Osteocyte (in vitro differentiated cells): ENCODE data around the gene VAPA. TPM values are rescaled to one million over a fixed set of nuclear protein-coding genes. Genes with fewer than 3 reads are reported as not detected.

Source experiments
- DNase-seq: peaks from one replicate; pipeline ENCODE4 v3.0.0; 2021; ENCODE audit warnings: mixed read lengths; ENCODE audit not compliant: unreplicated experiment; ENCODE audit errors: extremely low spot score
- H3K27ac Mint-ChIP-seq: one replicate; pipeline ENCODE4 v1.8.0; 2021; ENCODE audit warnings: mild to moderate bottlenecking, mixed read lengths; ENCODE audit not compliant: unreplicated experiment
- H3K27me3 Mint-ChIP-seq: one replicate; pipeline ENCODE4 v1.8.0; 2021; ENCODE audit warnings: mixed read lengths; ENCODE audit not compliant: unreplicated experiment
- H3K36me3 Mint-ChIP-seq: one replicate; pipeline ENCODE4 v1.8.0; 2021; ENCODE audit warnings: mixed read lengths; ENCODE audit not compliant: unreplicated experiment
- H3K4me1 Mint-ChIP-seq: one replicate; pipeline ENCODE4 v1.8.0; 2021; ENCODE audit warnings: mixed read lengths; ENCODE audit not compliant: unreplicated experiment
- H3K4me3 Mint-ChIP-seq: one replicate; pipeline ENCODE4 v1.8.0; 2021; ENCODE audit warnings: mild to moderate bottlenecking, moderate library complexity, mixed read lengths; ENCODE audit not compliant: unreplicated experiment
- H3K9me3 Mint-ChIP-seq: one replicate; pipeline ENCODE4 v1.8.0; 2021; ENCODE audit warnings: mixed read lengths; ENCODE audit not compliant: unreplicated experiment
- CTCF ChIP-seq: fragments of 200-600 bp; sonication (generic); IDR thresholded peaks from 2 replicates; pipeline ENCODE4 v1.5.0; 2021; ENCODE audit warnings: antibody characterized with exemption, mild to moderate bottlenecking, moderate library complexity
- total RNA-seq: library from RNA; stranded (reverse); gene quantifications from 2 replicates; pipeline ENCODE4 v1.2.1, GENCODE V29; 2021

The VAPA gene
- total RNA-seq, 1 donor from 2014 or later: 157 TPM

- TF ChIP-seq CTCF: no peak
- Mint-ChIP-seq H3K4me1 (peaks cover 24% of the 10 kb centered on the region), H3K27ac (peak overlapping the region; percentile 85), H3K36me3 (no peaks in the 10 kb centered on the region), H3K4me3 (peak overlapping the region; percentile 79), H3K9me3 (no peaks in the 10 kb centered on the region), H3K27me3 (no peaks in the 10 kb centered on the region)
- DNase-seq: no peak
Measured at GRCh38 chr18:9915291-9916076, 1.7 kb downstream of the VAPA start.

- Mint-ChIP-seq H3K36me3 (no peaks in the 10 kb centered on the region), H3K4me1 (peaks cover 24% of the 10 kb centered on the region), H3K27me3 (no peaks in the 10 kb centered on the region), H3K9me3 (no peaks in the 10 kb centered on the region), H3K4me3 (peak overlapping the region; percentile 79), H3K27ac (peak overlapping the region; percentile 85)
- TF ChIP-seq CTCF: no peak
- no peak for DNase-seq
Measured at GRCh38 chr18:9916077-9916639, 2.3 kb downstream of the VAPA start.

GRCh38 chr18:9916808-9917207 is 3.0 kb downstream of the VAPA start:
- no peaks in the 10 kb centered on the region for H3K9me3 Mint-ChIP-seq
- H3K27ac Mint-ChIP-seq: peak overlapping the region; percentile 85
- H3K27me3 Mint-ChIP-seq: no peaks in the 10 kb centered on the region
- peaks cover 24% of the 10 kb centered on the region for H3K4me1 Mint-ChIP-seq
- H3K36me3 Mint-ChIP-seq: no peaks in the 10 kb centered on the region
- DNase-seq: no peak
- TF ChIP-seq CTCF: no peak
- no peak overlapping the region for H3K4me3 Mint-ChIP-seq

- Mint-ChIP-seq H3K9me3 (no peaks in the 10 kb centered on the region), H3K4me3 (no peak overlapping the region), H3K27ac (no peak overlapping the region), H3K36me3 (no peaks in the 10 kb centered on the region), H3K4me1 (peaks cover 25% of the 10 kb centered on the region), H3K27me3 (no peaks in the 10 kb centered on the region)
- DNase-seq: no peak
- no peak for TF ChIP-seq CTCF
Measured at GRCh38 chr18:9918016-9918680, 4.3 kb downstream of the VAPA start.
